ENCODE measurements around the gene LCA5. TPM values are rescaled to one million over a fixed set of nuclear protein-coding genes. Genes with fewer than 3 reads are reported as not detected.
"Not testable (repeated sequence)": the region's sequence is repeated elsewhere in the genome, so short reads cannot be mapped to it uniquely, and the experiment has no call there.

Gene LCA5
- total RNA-seq, 4 donors from 2014 or later = 5.2 to 11.5 (median 8.5) TPM

DNA sequence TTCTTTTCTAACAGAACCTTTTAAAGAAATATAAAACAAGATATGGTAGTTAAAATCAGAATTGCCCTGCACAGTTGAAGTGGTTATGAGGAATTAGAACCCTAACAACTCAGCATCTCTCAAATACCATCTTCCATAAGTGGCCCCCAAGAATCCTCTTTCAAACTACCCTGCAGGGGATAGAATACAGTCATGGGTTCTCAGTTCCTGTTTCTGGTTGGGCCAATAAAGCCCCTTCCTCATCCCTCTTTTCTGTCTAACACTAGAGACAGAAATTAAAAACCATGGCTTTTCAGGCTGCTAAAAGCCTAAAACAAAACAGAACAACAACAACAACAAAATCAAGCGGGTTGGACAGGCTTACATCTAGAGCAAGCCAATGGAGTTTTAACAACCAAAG, 6.7 kb upstream of the LCA5 start:
- H3K9me3 ChIP-seq = no peaks in the 10 kb centered on the region
- intact Hi-C loops (cut with DNase I) = no loop called here
- H3K27ac ChIP-seq (replicated peaks in 1 of 4) = peak overlapping the region; percentile 66 to 78 (median 75)
- no peak for TF ChIP-seq EP300 (IDR thresholded peaks at IDR 0.05)
- TF ChIP-seq POLR2A (IDR thresholded peaks at IDR 0.05; ENCODE audit: low read depth) = no peak
- TF ChIP-seq, protein P1, sequence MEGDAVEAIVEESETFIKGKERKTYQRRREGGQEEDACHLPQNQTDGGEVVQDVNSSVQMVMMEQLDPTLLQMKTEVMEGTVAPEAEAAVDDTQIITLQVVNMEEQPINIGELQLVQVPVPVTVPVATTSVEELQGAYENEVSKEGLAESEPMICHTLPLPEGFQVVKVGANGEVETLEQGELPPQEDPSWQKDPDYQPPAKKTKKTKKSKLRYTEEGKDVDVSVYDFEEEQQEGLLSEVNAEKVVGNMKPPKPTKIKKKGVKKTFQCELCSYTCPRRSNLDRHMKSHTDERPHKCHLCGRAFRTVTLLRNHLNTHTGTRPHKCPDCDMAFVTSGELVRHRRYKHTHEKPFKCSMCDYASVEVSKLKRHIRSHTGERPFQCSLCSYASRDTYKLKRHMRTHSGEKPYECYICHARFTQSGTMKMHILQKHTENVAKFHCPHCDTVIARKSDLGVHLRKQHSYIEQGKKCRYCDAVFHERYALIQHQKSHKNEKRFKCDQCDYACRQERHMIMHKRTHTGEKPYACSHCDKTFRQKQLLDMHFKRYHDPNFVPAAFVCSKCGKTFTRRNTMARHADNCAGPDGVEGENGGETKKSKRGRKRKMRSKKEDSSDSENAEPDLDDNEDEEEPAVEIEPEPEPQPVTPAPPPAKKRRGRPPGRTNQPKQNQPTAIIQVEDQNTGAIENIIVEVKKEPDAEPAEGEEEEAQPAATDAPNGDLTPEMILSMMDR (IDR thresholded peaks at IDR 0.05) = no peak
- TF ChIP-seq POLR2AphosphoS5 (IDR thresholded peaks at IDR 0.05) = no peak
- H3K4me3 ChIP-seq = no peak overlapping the region
- peaks cover 0 to 5% (median 0%) of the 10 kb centered on the region in 4 donors for H3K36me3 ChIP-seq
- H3K4me1 ChIP-seq = peaks cover 26 to 47% (median 41%) of the 10 kb centered on the region in 4 donors
- DNase-seq (ENCODE audit: extremely low spot score) = no peak
- 100% methylated on average over 1 of the region's 1 CpG for WGBS
- no peaks in the 10 kb centered on the region for H3K27me3 ChIP-seq

DNA sequence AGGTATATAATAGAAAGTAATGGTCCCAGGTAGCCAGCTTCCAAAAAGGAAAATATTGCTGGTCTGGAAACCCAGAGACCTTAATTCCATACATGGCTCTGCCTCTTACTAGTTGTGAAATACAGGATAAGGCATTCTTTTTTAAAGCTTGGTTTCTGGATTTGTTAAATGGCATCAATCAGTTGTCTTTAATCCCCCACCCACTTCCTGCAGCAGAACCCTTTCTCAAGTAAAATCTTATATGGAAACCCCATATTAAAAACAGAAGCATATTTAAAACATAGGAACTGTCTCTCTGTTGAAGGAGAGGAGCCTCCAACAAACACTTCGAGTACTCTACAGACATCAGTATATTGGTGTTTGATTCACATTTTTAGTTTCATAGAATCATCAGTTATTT, 6.2 kb upstream of the LCA5 start:
- Histone ChIP-seq H3K27me3 (no peaks in the 10 kb centered on the region), H3K36me3 (peaks cover 0 to 5% (median 0%) of the 10 kb centered on the region in 4 donors), H3K9me3 (no peaks in the 10 kb centered on the region), H3K4me3 (no peak overlapping the region), H3K4me1 (peaks cover 26 to 49% (median 42%) of the 10 kb centered on the region in 4 donors), H3K27ac (replicated peaks in 1 of 4) (peak overlapping the region; percentile 66 to 78 (median 75))
- no peak for TF ChIP-seq EP300 (IDR thresholded peaks at IDR 0.05)
- TF ChIP-seq POLR2AphosphoS5 (IDR thresholded peaks at IDR 0.05) = no peak
- TF ChIP-seq, protein P1 (IDR thresholded peaks at IDR 0.05) = no peak
- no peak for TF ChIP-seq POLR2A (IDR thresholded peaks at IDR 0.05; ENCODE audit: low read depth)
- intact Hi-C loops (cut with DNase I) = no loop called here
- DNase-seq (ENCODE audit: extremely low spot score) = no peak
- WGBS = 77% methylated on average over 1 of the region's 1 CpG

DNA sequence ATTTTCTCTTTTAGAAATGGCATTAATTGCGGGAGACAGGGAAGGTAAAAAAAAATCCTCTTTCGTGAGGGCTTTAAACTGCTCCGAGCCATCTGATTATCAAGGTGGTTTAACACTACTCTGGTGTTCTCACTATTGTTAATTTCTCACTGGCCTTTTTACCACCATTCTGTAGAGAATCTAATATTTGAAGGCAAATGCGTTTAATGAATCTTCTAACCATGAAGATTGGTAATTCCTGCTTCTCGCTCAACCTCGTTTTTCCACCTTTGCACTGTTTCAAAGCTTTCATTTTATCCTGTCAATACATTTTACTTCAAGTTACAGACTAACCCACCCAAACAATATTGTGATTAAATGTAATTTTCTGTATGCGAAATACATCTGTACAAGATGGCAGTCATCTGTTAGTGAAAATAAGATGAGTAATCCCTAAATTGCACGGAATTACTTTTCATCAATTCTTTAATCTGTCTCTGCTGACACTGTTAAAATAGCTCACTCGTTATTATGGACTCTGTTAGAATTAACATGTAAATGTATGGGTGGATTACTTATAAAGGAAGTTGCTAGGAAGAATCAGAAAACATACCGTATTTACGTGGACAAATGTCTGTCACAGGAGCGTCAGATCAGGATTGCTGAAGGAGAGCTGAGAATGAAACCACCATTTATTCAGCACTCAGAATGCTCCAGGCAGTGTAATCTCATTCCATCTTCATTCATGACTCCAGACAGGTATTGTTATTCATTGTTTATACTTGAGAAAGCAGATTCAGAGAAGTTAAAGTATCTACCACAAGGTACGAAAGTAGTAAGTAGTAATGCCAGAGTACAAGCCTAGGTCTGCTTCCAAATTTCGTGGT, 1.1 kb upstream of the LCA5 start:
- H3K27ac ChIP-seq (replicated peaks in 1 of 4) = peak overlapping the region; percentile 90 to 95 (median 93)

DNA sequence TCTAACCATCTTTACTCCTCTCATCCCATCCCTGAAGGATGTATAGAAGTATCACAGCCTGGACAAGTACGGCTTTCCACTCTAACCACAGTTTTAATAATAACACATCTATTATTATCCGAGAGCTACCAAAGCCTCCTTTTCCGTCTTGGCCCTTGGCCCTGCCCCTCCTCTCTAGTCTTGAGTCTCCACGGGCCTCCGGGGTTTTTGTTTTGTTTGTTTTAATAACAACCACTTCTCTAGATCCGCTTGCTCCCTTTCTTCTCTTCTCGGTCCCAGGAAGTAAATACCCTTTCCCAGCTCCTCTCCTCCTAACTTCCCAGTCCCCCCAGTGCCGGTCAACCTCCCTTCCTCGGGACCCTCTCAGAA, 661 bp downstream of the LCA5 start:
- Histone ChIP-seq H3K4me3 (peak overlapping the region; percentile 66 to 88 (median 78)), H3K27me3 (no peaks in the 10 kb centered on the region), H3K36me3 (no peaks in the 10 kb centered on the region), H3K9me3 (no peaks in the 10 kb centered on the region), H3K4me1 (peaks cover 8 to 36% (median 19%) of the 10 kb centered on the region in 4 donors), H3K27ac (replicated peaks in 1 of 4) (peak overlapping the region; percentile 90 to 95 (median 93))
- no peak for DNase-seq (ENCODE audit: extremely low spot score)
- under 1% methylated on average over 9 of the region's 9 CpGs for WGBS
- TF ChIP-seq EP300 (IDR thresholded peaks at IDR 0.05) = no peak
- TF ChIP-seq, protein P1 (IDR thresholded peaks at IDR 0.05) = no peak
- no peak for TF ChIP-seq POLR2AphosphoS5 (IDR thresholded peaks at IDR 0.05)
- no peak for TF ChIP-seq POLR2A (IDR thresholded peaks at IDR 0.05; ENCODE audit: low read depth)
- intact Hi-C loops (cut with DNase I) = loop anchor here (5.0 kb wide), 2 partner anchors 299 to 459 kb away; partner anchors contain the start of gene PHIP

More for the DNA sequence above, 1.1 kb upstream of the LCA5 start:
- Histone ChIP-seq H3K4me1 (peaks cover 8 to 36% (median 21%) of the 10 kb centered on the region in 4 donors), H3K27me3 (no peaks in the 10 kb centered on the region), H3K4me3 (peak overlapping the region; percentile 66 to 88 (median 78)), H3K36me3 (peaks cover 0 to 5% (median 0%) of the 10 kb centered on the region in 4 donors), H3K9me3 (no peaks in the 10 kb centered on the region)
- TF ChIP-seq POLR2AphosphoS5 (IDR thresholded peaks at IDR 0.05) (no peak), POLR2A (IDR thresholded peaks at IDR 0.05; ENCODE audit: low read depth) (no peak), EP300 (IDR thresholded peaks at IDR 0.05) (no peak)
- TF ChIP-seq, protein P1 (IDR thresholded peaks at IDR 0.05) = no peak
- no peak for DNase-seq (ENCODE audit: extremely low spot score)
- WGBS = 28% methylated on average over 14 of the region's 14 CpGs
- intact Hi-C loops (cut with DNase I) = loop anchor here (5.0 kb wide), 2 partner anchors 301 to 461 kb away; partner anchors contain the start of gene PHIP

DNA sequence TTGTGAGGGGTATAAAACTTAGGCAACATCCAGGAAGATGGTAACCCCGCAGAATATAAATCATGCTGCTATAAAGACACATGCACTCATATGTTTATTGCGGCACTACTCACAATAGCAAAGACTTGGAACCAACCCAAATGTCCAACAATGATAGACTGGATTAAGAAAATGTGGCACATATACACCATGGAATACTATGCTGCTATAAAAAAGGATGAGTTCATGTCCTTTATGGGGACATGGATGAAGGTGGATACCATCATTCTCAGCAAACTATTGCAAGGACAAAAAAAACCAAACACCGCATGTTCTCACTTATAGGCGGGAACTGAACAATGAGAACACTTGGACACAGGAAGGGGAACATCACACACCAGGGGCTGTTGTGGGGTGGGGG, 7.7 kb downstream of the LCA5 start:
- H3K27me3 ChIP-seq; H3K27ac ChIP-seq (replicated peaks in 1 of 4); H3K9me3 ChIP-seq; H3K36me3 ChIP-seq; DNase-seq (ENCODE audit: extremely low spot score); H3K4me3 ChIP-seq; intact Hi-C loops (cut with DNase I): not testable (repeated sequence)
- H3K4me1 ChIP-seq = peaks cover 4 to 18% (median 12%) of the 10 kb centered on the region in 4 donors
- 90% methylated on average over 4 of the region's 4 CpGs for WGBS
